Ishikawa (cell line): Measurements from ENCODE around the gene LYSMD2.

Experiments
- CEBPB ChIP-seq: IDR thresholded peaks from 2 replicates; pipeline ENCODE4 v1.6.1; 2012
- EGR1 ChIP-seq: IDR thresholded peaks from 2 replicates; pipeline ENCODE4 v1.6.1; 2012
- EP300 ChIP-seq: IDR thresholded peaks from 2 replicates; pipeline ENCODE4 v1.6.1; 2012; ENCODE audit warnings: borderline replicate concordance
- FOXM1 ChIP-seq: IDR thresholded peaks from 2 replicates; pipeline ENCODE4 v1.6.1; 2012; ENCODE audit warnings: low read depth, borderline replicate concordance
- RAD21 ChIP-seq: IDR thresholded peaks from 2 replicates; pipeline ENCODE4 v1.6.1; 2012; ENCODE audit warnings: low read depth
- TAF1 ChIP-seq: IDR thresholded peaks from 2 replicates; pipeline ENCODE4 v1.6.1; 2012; ENCODE audit warnings: low read depth, mild to moderate bottlenecking
- TCF12 ChIP-seq: IDR thresholded peaks from 2 replicates; pipeline ENCODE4 v1.6.1; 2012; ENCODE audit warnings: low read depth
- YY1 ChIP-seq: IDR thresholded peaks from 2 replicates; pipeline ENCODE4 v1.6.1; 2012; ENCODE audit warnings: low read depth
- ZBTB7A ChIP-seq: IDR thresholded peaks from 2 replicates; pipeline ENCODE4 v1.6.1; 2012; ENCODE audit warnings: low read depth
- TF ChIP-seq, protein P1 (sequence below): IDR thresholded peaks from 2 replicates; pipeline ENCODE4 v1.6.1; 2012
- TF ChIP-seq, protein P2 (sequence below): IDR thresholded peaks from 2 replicates; pipeline ENCODE4 v1.6.1; 2012; ENCODE audit warnings: low read depth, mild to moderate bottlenecking
- TF ChIP-seq, protein P3 (sequence below): IDR thresholded peaks from 2 replicates; pipeline ENCODE4 v1.6.1; 2012

DNA sequence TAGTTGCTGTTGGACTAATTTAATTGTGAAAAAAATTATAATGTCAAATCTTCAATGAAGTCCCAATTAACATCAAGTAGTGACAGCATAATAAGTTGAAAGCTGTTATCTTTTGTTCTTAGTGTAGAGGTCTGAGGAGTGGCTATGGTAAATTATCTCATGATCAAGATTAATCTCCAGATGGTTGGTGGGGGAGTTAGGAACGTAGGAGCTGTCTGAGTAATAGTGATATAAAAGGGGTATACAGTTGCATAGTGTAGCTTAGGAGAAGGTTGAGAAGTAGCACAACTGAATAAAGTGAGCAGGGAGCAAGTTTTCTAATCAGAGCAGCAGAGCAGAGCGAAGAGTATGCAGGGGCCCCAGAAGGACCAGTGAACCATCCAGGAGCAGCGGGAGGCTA is 33.4 kb upstream of the LYSMD2 start:
- TF ChIP-seq TCF12 (no peak), RAD21 (no peak), TAF1 (no peak), EP300 (no peak), CEBPB (no peak), FOXM1 (no peak), YY1 (no peak), ZBTB7A (no peak), EGR1 (no peak)
- TF ChIP-seq, protein P1, sequence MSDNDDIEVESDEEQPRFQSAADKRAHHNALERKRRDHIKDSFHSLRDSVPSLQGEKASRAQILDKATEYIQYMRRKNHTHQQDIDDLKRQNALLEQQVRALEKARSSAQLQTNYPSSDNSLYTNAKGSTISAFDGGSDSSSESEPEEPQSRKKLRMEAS = no peak
- TF ChIP-seq, protein P2, sequence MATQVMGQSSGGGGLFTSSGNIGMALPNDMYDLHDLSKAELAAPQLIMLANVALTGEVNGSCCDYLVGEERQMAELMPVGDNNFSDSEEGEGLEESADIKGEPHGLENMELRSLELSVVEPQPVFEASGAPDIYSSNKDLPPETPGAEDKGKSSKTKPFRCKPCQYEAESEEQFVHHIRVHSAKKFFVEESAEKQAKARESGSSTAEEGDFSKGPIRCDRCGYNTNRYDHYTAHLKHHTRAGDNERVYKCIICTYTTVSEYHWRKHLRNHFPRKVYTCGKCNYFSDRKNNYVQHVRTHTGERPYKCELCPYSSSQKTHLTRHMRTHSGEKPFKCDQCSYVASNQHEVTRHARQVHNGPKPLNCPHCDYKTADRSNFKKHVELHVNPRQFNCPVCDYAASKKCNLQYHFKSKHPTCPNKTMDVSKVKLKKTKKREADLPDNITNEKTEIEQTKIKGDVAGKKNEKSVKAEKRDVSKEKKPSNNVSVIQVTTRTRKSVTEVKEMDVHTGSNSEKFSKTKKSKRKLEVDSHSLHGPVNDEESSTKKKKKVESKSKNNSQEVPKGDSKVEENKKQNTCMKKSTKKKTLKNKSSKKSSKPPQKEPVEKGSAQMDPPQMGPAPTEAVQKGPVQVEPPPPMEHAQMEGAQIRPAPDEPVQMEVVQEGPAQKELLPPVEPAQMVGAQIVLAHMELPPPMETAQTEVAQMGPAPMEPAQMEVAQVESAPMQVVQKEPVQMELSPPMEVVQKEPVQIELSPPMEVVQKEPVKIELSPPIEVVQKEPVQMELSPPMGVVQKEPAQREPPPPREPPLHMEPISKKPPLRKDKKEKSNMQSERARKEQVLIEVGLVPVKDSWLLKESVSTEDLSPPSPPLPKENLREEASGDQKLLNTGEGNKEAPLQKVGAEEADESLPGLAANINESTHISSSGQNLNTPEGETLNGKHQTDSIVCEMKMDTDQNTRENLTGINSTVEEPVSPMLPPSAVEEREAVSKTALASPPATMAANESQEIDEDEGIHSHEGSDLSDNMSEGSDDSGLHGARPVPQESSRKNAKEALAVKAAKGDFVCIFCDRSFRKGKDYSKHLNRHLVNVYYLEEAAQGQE = no peak
- TF ChIP-seq, protein P3, sequence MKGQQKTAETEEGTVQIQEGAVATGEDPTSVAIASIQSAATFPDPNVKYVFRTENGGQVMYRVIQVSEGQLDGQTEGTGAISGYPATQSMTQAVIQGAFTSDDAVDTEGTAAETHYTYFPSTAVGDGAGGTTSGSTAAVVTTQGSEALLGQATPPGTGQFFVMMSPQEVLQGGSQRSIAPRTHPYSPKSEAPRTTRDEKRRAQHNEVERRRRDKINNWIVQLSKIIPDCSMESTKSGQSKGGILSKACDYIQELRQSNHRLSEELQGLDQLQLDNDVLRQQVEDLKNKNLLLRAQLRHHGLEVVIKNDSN = no peak
